GM18502 (cell line): ENCODE results near the gene CELF1.
"Not testable (repeated sequence)": the region's sequence is repeated elsewhere in the genome, so short reads cannot be mapped to it uniquely, and the experiment has no call there.

Source experiments
- ATAC-seq: cut with Tn5 transposase; IDR thresholded peaks from one replicate; pipeline ENCODE4 v1.9.1; 2021; ENCODE audit warnings: mild to moderate bottlenecking; ENCODE audit not compliant: unreplicated experiment, poor library complexity

CELF1 gene

DNA sequence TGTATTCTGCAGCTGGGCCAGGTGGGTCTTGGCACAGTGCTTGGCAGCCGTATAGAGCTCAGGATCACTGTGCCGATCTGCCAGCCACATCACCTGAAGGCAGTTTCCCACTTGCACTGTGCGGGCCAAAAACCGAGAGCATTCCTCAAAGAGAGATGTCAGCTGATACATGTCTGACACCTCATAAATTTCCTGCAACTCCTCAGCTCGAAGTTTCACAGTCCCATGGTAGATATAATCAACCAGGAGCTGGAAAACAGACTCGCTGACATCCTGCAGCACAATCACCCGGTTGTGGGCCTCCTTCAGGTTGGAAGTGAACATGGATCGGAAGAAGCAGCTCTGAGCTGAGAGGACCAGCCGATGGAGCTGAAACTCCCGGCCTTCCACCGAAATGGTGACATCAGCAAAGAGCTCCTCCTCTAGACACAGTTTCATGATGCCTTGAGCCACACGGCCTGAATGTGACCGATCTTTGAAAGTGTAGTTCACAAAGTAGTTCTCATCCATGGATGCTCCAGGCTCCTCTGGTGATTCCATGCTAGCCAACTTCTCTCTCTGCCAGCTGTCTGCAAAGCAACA, 24.6 kb upstream of the CELF1 start:
- no peak for ATAC-seq

- no peak for ATAC-seq
These were observed 20.4 kb upstream of the CELF1 start for GRCh38 chr11:47573321-47573720.

- ATAC-seq, result no peak
These were observed 19.9 kb upstream of the CELF1 start for GRCh38 chr11:47572715-47573255.

DNA sequence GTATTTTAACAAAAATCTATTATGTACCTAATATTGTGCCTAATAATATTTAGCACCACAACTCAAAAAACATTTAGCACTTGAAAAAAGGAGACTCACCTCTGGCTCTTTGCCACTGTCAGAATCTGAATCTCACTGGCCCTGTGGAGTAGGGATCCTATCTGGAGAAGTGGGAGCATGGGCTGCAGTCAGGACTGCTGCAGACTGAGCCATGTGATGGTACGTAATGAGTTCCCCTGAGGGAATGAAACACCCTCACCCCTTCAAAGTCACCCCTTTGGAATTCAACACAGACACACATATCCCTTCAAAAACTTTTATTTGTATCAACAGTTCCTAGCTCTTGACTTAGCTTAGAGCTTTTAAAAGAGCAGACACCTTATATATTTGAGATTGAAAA, 19.0 kb upstream of the CELF1 start:
- no peak for ATAC-seq

DNA sequence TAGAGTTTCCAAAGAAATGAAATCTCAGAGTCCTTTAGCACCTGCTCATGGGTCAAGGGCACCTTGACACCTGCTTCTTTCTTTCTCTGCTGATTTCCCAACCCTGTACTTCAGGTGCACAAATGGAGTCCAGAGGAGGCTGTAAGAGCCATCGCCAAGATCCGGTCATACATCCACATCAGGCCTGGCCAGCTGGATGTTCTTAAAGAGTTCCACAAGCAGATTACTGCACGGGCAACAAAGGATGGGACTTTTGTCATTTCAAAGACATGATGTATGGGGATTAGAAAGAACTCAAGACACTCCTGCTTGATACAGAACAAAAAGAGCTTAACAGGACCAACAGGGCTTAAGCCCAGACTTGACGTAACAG, 18.4 kb upstream of the CELF1 start:
- no peak for ATAC-seq

DNA sequence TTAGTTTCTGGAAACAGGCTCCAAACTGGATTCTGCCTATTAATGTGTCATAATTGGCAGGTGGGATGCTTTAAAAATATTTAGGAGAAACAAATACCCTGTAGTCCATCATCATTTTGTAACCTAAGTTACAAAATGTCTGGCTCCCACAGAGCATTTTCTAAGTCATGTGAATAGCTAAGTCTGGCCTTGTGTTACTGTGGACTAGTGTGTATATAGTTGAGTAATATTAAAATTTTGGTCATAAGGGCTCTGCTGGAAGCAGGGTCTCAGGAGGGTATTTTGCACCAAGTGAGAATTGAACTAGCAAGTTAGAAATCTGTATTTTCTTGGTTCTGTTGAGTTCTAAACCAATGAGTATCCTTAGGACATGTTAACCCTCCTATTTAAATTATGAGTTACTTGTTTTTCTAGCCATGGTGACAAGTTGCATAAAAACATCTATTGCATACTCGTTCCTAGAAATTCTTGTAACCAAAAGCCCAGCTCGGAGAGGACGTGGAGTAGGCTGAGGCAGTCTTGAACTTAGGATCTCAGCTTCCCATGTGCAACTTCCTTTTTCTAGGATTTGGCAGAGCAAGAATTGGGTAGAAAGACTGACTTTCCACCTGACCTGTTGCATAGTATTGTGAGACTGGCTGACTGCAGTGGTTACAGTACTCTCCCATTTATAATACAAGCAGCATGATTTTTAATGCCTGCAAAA, 17.9 kb upstream of the CELF1 start:
- no peak for ATAC-seq

- no peak for ATAC-seq
These were observed 16.7 kb upstream of the CELF1 start for GRCh38 chr11:47569646-47570045.

DNA sequence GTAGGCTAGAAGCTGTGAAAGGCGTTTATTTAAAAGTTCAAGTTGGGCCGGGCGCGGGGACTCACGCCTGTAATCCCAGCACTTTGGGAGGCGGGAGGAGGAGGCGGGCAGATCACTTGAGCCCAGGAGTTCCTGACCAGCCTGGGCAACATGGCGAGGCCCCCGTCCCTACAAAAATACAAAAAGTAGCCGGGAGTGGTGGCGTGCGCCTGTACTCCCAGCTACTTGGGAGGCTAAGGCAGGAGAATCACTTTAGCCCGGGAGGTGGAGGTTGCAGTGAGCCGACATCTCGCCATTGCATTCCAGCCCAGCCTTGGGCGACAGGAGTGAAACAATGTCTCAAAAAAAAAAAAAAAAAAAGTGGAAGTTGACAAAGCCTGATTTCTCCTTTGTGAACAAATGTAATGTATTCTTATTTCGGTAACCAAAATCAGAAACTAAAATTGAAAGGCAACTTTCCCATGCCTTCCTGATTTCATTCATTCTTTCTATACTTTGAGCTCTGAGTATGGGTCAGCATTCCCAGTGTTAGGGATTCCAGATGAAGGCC, 13.3 kb upstream of the CELF1 start:
- ATAC-seq, result peak; percentile 16

DNA sequence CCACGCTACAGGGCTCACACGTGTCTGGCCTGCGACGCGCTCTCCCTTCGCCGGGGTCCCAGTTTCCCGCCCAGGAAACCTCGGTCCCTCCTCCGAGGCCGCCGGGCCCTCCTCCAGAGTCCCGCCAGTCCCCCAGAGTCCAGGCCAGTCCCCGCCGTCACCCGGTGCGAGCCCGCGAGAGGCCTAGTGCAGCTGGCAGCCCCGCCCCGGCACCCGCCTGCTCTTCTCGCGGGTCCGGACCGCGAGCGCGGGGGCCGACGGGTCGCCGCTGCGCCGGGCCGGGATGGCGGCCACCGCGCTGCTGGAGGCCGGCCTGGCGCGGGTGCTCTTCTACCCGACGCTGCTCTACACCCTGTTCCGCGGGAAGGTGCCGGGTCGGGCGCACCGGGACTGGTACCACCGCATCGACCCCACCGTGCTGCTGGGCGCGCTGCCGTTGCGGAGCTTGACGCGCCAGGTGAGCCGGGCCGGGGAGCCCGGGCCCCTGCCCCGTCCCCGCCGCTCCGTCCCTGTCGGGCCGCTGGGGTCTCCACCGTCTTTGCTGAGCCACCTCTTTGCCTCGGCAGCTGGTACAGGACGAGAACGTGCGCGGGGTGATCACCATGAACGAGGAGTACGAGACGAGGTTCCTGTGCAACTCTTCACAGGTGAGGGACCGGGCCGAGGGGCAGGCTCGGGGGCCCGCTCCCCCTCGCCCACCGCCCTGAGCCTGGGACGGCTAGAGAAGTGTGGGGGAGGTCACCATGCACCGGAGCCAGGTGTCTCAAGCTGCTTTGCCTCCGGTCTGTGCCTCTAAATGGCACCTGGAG, 12.6 kb upstream of the CELF1 start, which contains the start of gene PTPMT1:
Gene PTPMT1 (plus strand): TSS at position 260 of the 809 bp plus-strand sequence. CDS start 24 bp downstream, at position 284.
- ATAC-seq, result peak; percentile 84

DNA sequence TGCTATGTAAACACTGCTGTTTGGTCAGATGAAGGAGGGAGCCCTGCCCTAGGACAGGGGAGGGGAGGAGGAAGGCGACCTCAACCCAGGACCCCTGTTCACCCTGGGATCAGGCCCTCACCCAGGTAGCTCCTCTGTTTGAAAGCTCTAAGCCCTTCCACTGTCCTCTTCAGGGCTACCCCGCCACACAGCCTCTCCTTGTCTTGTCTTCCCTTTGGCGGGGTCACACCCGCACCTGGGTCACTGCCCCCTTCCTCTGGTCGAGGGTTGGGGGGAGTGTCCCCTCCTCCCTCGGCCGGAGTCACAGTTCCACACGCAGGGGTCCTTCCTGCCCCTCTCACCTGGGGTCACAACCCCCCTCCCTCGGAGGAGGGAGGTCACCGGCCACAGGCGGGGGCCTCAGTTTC, 12.0 kb upstream of the CELF1 start:
- ATAC-seq, result no peak

DNA sequence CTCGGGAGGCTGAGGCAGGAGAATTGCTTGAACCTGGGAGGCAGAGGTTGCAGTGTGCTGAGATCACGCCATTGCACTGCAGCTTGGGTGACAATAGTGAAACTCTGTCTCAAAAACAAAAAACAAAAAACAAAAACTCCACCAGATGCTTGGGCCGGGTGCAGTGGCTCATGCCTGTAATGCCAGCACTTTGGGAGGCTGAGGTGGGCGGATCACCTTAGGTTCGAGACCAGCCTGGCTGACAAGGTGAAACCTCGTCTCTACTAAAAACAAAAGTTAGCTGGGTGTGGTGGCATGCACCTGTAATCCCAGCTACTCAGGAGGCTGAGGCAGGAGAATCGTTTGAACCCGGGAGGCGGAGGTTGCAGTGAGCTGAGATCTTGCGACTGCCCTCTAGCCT, 11.4 kb upstream of the CELF1 start:
- ATAC-seq, result not testable (repeated sequence)

GRCh38 chr11:47562393-47562792, 9.5 kb upstream of the CELF1 start:
- ATAC-seq, result not testable (repeated sequence)

DNA sequence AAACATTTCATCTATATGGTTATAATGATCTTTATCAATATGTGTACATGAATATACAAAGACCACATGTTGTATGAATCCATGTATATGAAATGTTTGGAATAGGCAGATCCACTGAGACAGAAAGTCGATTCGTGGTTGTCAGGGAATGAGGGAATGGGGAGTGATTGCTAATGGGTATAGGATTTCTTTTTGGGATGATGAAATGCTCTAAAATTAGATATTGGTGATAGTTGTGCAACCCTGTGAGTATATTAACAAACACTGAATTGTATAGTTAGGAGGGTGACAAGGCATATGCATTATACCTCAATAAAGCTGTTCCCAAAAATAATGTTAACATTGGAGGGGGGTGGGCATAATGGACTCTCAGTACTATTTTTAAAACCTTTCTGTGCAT, 7.5 kb upstream of the CELF1 start:
- no peak for ATAC-seq

GRCh38 chr11:47558695-47559094, 5.8 kb upstream of the CELF1 start:
- ATAC-seq, result no peak

- ATAC-seq, result not testable (repeated sequence)
These were observed 4.1 kb upstream of the CELF1 start for GRCh38 chr11:47557004-47557403.

- ATAC-seq, result peak; percentile 27
These were observed 443 bp upstream of the CELF1 start for GRCh38 chr11:47553406-47553743.

DNA sequence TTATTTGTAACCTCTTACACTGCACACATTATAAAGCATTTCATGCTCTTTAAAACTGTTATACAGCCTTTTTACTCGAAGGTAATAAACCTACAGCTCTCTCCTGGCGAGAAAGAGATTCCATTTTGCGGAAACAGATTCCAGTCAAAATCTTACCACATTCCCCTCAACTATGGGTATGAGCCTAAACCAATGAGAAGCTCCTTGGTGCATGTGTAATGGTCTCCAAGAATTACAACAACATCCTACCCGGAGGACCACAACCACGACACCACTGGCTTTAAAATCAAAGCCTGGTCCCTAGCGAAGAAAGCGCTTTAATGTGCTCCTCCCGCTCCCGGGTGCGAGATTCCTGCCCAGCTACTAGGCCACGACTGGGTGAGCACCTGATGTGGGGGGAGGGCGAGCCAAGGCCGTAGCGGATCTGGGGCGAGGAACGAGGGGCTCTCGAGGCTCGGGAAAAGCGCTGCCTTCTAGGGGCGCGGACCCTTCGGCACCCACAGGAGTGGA, 821 bp downstream of the CELF1 start:
- ATAC-seq, result peak; percentile 3

DNA sequence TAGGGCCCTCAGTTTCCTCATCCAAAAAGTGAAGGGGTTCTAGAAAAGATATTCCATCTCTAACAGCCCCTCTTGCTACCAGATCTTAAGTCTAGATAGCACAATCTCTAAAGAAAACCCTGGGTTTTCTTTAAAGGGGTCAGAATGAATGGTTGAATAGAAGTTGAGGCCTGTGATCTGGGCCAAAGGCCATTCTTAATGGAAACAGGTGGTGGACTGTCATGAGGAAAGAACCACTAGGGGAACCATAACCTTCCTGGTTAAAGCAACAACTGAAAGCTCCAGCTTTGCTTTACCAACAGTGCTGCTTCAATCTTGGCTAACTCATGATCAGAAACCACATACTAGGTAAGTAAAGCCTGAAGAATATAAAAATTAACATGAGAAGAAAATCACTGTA, 1.8 kb downstream of the CELF1 start:
- no peak for ATAC-seq

DNA sequence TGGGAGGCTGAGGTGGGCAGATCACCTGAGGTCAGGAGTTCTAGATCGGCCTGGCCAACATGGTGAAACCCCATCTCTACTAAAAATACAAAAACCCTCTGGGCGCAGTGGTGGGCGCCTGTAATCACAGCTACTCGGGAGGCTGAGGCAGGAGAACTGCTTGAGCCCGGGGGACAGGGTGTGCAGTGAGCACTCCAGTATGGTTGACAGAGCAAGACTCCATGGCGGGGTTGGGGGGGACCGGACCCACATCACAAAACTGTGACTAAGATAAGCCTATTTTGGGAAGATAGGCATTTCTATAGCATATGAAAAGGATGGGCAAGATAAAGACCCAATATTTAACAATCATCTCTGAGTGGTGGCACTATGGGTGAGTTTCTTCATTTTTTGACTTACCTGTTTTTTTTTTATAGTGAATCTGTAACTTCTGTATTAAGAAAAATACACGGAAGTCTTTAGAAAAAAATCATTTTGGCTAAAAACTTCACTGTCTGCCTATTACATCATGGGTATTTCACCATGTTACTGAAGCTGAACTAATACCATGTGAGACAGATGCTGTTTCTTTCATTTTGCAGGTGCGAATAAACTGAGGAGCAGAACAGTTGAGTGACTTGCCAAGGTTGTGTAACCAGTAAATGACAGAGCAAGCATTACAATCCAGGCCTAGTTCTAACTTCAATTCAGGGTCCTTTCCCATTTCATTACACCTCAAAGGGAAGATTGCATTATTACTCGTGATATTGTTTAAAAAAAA, 2.5 kb downstream of the CELF1 start:
- ATAC-seq, result no peak

GRCh38 chr11:47546274-47546673, 6.7 kb downstream of the CELF1 start:
- not testable (repeated sequence) for ATAC-seq
